ENCODE results near the gene UFSP1.

DNA sequence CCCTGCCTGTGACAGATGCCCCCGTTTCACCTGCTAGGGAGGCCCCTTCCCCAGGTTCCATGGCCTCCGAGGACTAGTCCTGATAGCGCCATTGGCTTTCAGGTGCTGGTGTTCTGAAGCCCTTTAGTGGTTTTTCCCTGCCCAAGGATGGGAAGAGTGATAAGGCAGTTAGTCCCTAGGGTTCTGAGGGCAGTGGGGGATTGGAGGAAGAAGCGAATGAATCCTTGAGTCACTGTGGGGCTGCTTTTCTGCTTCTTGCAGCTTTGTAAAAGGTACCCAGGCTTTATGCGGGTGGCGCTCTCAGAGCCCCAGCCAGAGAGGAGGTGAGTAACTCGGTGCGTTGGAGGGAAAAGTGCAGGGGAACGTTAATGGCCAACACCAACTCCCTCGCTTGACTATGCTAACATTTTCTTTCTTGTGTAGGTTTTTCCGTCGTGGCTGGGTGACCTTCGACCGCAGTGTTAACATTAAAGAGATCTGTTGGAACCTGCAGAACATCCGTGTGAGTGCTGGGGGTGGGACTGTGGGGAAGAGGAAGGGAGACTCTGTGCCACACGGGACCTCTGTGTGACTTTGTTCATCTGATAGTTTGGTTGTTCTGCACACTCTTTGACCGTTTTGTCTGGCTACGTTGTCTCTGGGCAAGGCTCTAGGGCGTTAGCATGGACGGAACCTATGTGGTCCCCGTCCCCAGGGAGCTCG is 3.9 kb downstream of the UFSP1 start:
- no peak for TF ChIP-seq CTCF (IDR thresholded peaks at IDR 0.05)
- TF ChIP-seq POLR2AphosphoS5 (IDR thresholded peaks at IDR 0.05; ENCODE audit: insufficient read depth in 1 of 2, low read depth in 1 of 2), result no peak

Measured in vagina (tissue), 2 donors.